Stimulated activated CD8-positive, alpha-beta memory T cell treated with anti-CD3 and anti-CD28 coated beads, Interleukin-4, amount 100 ng/mL, for 24 hours (primary cell): ENCODE measurements around the gene SCN8A.
A peak's percentile ranks its signal among the peaks of the same experiment; 100 is the strongest.
"Not testable (repeated sequence)": the region's sequence is repeated elsewhere in the genome, so short reads cannot be mapped to it uniquely, and the experiment has no call there.

Experiments
- DNase-seq: peaks from one replicate; pipeline ENCODE4 v3.0.0-alpha.2; 2020; ENCODE audit warnings: low read depth

Gene SCN8A

GRCh38 chr12:51591016-51591901 is at the start of gene SCN8A:
SCN8A (plus strand) TSS chr12:51591233; CDS start chr12:51662818, 71,585 bp downstream.
- DNase-seq, result peak; percentile 35

- DNase-seq, result no peak
These were observed 44.9 kb upstream of the SCN8A start for GRCh38 chr12:51546097-51546496.

- no peak for DNase-seq
These were observed 43.4 kb upstream of the SCN8A start for GRCh38 chr12:51547606-51548005.

- no peak for DNase-seq
These were observed 42.8 kb upstream of the SCN8A start for GRCh38 chr12:51548241-51548640.

- DNase-seq, result no peak
These were observed 41.4 kb upstream of the SCN8A start for GRCh38 chr12:51549637-51550036.

- not testable (repeated sequence) for DNase-seq
These were observed 22.6 kb upstream of the SCN8A start for GRCh38 chr12:51568271-51569032.

- no peak for DNase-seq
These were observed 11.6 kb upstream of the SCN8A start for GRCh38 chr12:51579321-51579850.

- no peak for DNase-seq
These were observed 2.0 kb upstream of the SCN8A start for GRCh38 chr12:51589060-51589459.

GRCh38 chr12:51589557-51590176 is 1.4 kb upstream of the SCN8A start:
- no peak for DNase-seq

- peak; percentile 59 for DNase-seq
These were observed 552 bp upstream of the SCN8A start for GRCh38 chr12:51590347-51591015.

GRCh38 chr12:51592034-51592705 is 1.1 kb downstream of the SCN8A start:
- no peak for DNase-seq

GRCh38 chr12:51593021-51593420 is 2.0 kb downstream of the SCN8A start:
- DNase-seq, result no peak

GRCh38 chr12:51593539-51593938 is 2.5 kb downstream of the SCN8A start:
- no peak for DNase-seq

GRCh38 chr12:51598156-51598555 is 7.1 kb downstream of the SCN8A start:
- DNase-seq, result no peak

GRCh38 chr12:51600721-51601120 is 9.7 kb downstream of the SCN8A start:
- no peak for DNase-seq

- no peak for DNase-seq
These were observed 10.2 kb downstream of the SCN8A start for GRCh38 chr12:51601241-51601640.

- not testable (repeated sequence) for DNase-seq
These were observed 14.9 kb downstream of the SCN8A start for GRCh38 chr12:51605896-51606295.

GRCh38 chr12:51607197-51607596 is 16.2 kb downstream of the SCN8A start:
- DNase-seq, result not testable (repeated sequence)

GRCh38 chr12:51620448-51620847 is 29.4 kb downstream of the SCN8A start:
- no peak for DNase-seq

GRCh38 chr12:51621156-51621922 is 30.3 kb downstream of the SCN8A start:
- no peak for DNase-seq
